Transverse colon (tissue), 4 donors: Measurements from ENCODE around the gene ACVR1B. TPM values are rescaled to one million over a fixed set of nuclear protein-coding genes. Genes with fewer than 3 reads are reported as not detected.
A peak's percentile ranks its signal among the peaks of the same experiment; 100 is the strongest.

Experiments
- DNase-seq: peaks from one replicate; pipeline ENCODE4 v3.0.0-alpha.2; 2019
- H3K27ac ChIP-seq, 4 donors: fragments of 200-600 bp; sonication (generic); 2 replicates each; pipeline ENCODE4 v1.5.1; 2016 to 2018; ENCODE audit warnings: inconsistent platforms in 4 of 4
- H3K27me3 ChIP-seq: fragments of 200-600 bp; sonication (generic); 2 replicates; pipeline ENCODE4 v1.5.1; 2017; ENCODE audit warnings: inconsistent platforms
- H3K36me3 ChIP-seq, 4 donors: fragments of 200-600 bp; sonication (generic); 2 replicates each; pipeline ENCODE4 v1.5.1; 2017 to 2019; ENCODE audit warnings: inconsistent platforms in 4 of 4
- H3K4me1 ChIP-seq, 4 donors: fragments of 200-600 bp; sonication (generic); 2 replicates each; pipeline ENCODE4 v1.5.1; 2017 to 2020; ENCODE audit warnings: inconsistent platforms in 4 of 4
- H3K4me3 ChIP-seq, 4 donors: fragments of 200-600 bp; sonication (generic); 1 replicate in 1 of 4; 2 replicates in 3 of 4; pipeline versions ENCODE4 v1.5.1 to v1.6.1; 2017 to 2019; ENCODE audit warnings: inconsistent platforms in 4 of 4
- H3K9me3 ChIP-seq, 2 donors: fragments of 200-600 bp; sonication (generic); 2 replicates each; pipeline ENCODE4 v1.5.1; 2017 to 2019; ENCODE audit warnings: inconsistent platforms in 2 of 2
- CTCF ChIP-seq, 5 experiments: fragments of 200-600 bp in 3 of 5; fragments of 450-650 bp in 2 of 5; sonication (generic) in 3 of 5; IDR thresholded peaks; 1 replicate in 2 of 5; 2 replicates in 3 of 5; pipeline ENCODE4 v1.5.1; 2016 to 2017; ENCODE audit warnings: antibody characterized with exemption in 5 of 5, inconsistent platforms in 3 of 5, mild to moderate bottlenecking in 2 of 5, moderate library complexity in 1 of 5
- EP300 ChIP-seq: sonication (generic); formaldehyde crosslinking; IDR thresholded peaks from one replicate; pipeline ENCODE4 v1.6.1; 2017; ENCODE audit warnings: antibody characterized with exemption, low read depth
- POLR2A ChIP-seq: fragments of 450-650 bp; IDR thresholded peaks from one replicate; pipeline ENCODE4 v1.6.1; 2016; ENCODE audit warnings: antibody characterized with exemption, mild to moderate bottlenecking, moderate library complexity
- POLR2AphosphoS5 ChIP-seq, 3 donors: sonication (generic); formaldehyde crosslinking; IDR thresholded peaks; one replicate each; pipeline ENCODE4 v1.6.1; 2016; ENCODE audit warnings: antibody characterized with exemption in 3 of 3
- WGBS, 2 donors: methylation state at CpG; one replicate each; pipeline ENCODE4 v1.1.5; 2018; ENCODE audit warnings: low coverage in 1 of 2; 5-methylcytosine and 5-hydroxymethylcytosine counted together
- in situ Hi-C, 4 donors: fragments of 200-750 bp; cut with MboI; loops; one replicate each; pipeline versions ENCODE4 v1.15.0 to v1.15.1; 2017; ENCODE audit warnings: low sequenced_read_pairs in 3 of 4, low pct_ligation_motif_present in 1 of 4, low pct_unique_long_range_greater_than_20kb in 1 of 4
- intact Hi-C: fragments of 100-400 bp; cut with DNase I; formaldehyde crosslinking; loops from one replicate; pipeline ENCODE4 v1.15.1; 2023; ENCODE audit warnings: low total_unique reads
- total RNA-seq, 4 donors: library from RNA; depleted of rRNA; stranded (reverse); fragments of >200 nt; gene quantifications; one replicate each; pipeline ENCODE4 v1.1.0, GENCODE V29; 2016

ACVR1B gene
- total RNA-seq, 4 donors from 2014 or later = 22.5 to 96.9 (median 68.7) TPM

GRCh38 chr12:51980051-51980808 is 28.7 kb downstream of the ACVR1B start:
- no peak overlapping the region for H3K4me3 ChIP-seq
- no peak overlapping the region for H3K27ac ChIP-seq
- H3K9me3 ChIP-seq = no peaks in the 10 kb centered on the region
- H3K4me1 ChIP-seq = peaks cover 0 to 4% (median 0%) of the 10 kb centered on the region in 4 donors
- 29 to 35% methylated on average over 4 to 7 of the region's 7 CpGs for whole genome bisulfite sequencing, 2 donors
- H3K27me3 ChIP-seq = no peaks in the 10 kb centered on the region
- H3K36me3 ChIP-seq = peaks cover 0 to 40% (median 18%) of the 10 kb centered on the region in 4 donors
- intact Hi-C loops = loop anchor here (2.0 to 5.0 kb wide), 2 partner anchors 57 to 93 kb away; partner anchors contain the start of gene ANKRD33
- TF ChIP-seq CTCF (IDR thresholded peaks at IDR 0.05) (peak; percentile 94 to 98 (median 96)), POLR2A (no peak), POLR2AphosphoS5 (IDR thresholded peaks at IDR 0.05) (no peak)
- DNase-seq = peak; percentile 72
- in situ Hi-C loops = loop anchor here in 1 of 4 donors (10.0 kb wide), 1 partner anchor 55 kb away; no protein-coding TSS in a partner anchor

GRCh38 chr12:51980809-51981127 is 29.3 kb downstream of the ACVR1B start:
- no peak for DNase-seq
- Histone ChIP-seq H3K27me3 (no peaks in the 10 kb centered on the region), H3K9me3 (no peaks in the 10 kb centered on the region), H3K36me3 (peaks cover 0 to 42% (median 19%) of the 10 kb centered on the region in 4 donors), H3K4me1 (peaks cover 0 to 4% (median 0%) of the 10 kb centered on the region in 4 donors), H3K27ac (no peak overlapping the region), H3K4me3 (no peak overlapping the region)
- WGBS, 2 donors = 70 to 76% methylated on average over 2 to 10 of the region's 10 CpGs
- TF ChIP-seq CTCF (IDR thresholded peaks at IDR 0.05) = no peak
- TF ChIP-seq POLR2AphosphoS5 (IDR thresholded peaks at IDR 0.05) = no peak
- TF ChIP-seq EP300 = no peak
- no peak for TF ChIP-seq POLR2A
- in situ Hi-C loops (loop anchor here in 1 of 4 donors (10.0 kb wide), 1 partner anchor 56 kb away; no protein-coding TSS in a partner anchor), intact Hi-C loops (loop anchor here (2.0 to 5.0 kb wide), 2 partner anchors 58 to 93 kb away; partner anchors contain the start of gene ANKRD33)

DNA sequence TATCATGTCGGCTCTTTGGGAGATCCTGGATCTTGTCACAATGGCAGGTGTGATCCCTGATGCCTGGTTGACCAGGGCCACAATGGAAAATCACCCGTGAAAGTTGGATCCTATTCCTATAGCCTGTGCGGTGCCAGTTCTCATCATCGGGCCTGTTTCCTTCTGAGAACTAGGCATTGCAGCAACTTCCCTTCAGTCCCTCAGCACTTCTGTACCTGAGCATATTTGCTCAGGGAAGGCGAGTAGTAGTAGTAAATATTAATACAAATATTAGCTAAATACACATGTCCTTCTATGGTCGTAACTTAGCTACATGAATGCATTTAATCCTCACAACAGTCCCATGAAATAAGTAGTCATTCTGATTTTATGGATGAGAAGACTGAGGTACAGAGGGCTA is 33.2 kb downstream of the ACVR1B start:
- intact Hi-C loops = loop anchor here (5.0 kb wide), 1 partner anchor 97 kb away; the partner anchor contains the start of gene ANKRD33
- H3K27ac ChIP-seq = no peak overlapping the region
- H3K27me3 ChIP-seq = no peaks in the 10 kb centered on the region
- no peak overlapping the region for H3K4me3 ChIP-seq
- WGBS, 2 donors = 68 to 79% methylated on average over 4 to 6 of the region's 6 CpGs
- H3K4me1 ChIP-seq = peaks cover 0 to 4% (median 0%) of the 10 kb centered on the region in 4 donors
- TF ChIP-seq EP300 (no peak), CTCF (IDR thresholded peaks at IDR 0.05) (no peak), POLR2AphosphoS5 (IDR thresholded peaks at IDR 0.05) (no peak), POLR2A (no peak)
- H3K36me3 ChIP-seq = peaks cover 0 to 64% (median 15%) of the 10 kb centered on the region in 4 donors
- in situ Hi-C loops = loop anchor here in 1 of 4 donors (10.0 kb wide), 1 partner anchor 60 kb away; no protein-coding TSS in a partner anchor
- no peak for DNase-seq
- no peaks in the 10 kb centered on the region for H3K9me3 ChIP-seq

- H3K4me1 ChIP-seq = peaks cover 0 to 4% (median 0%) of the 10 kb centered on the region in 4 donors
- H3K27ac ChIP-seq = no peak overlapping the region
- no peak overlapping the region for H3K4me3 ChIP-seq
- H3K27me3 ChIP-seq = no peaks in the 10 kb centered on the region
- in situ Hi-C loops = loop anchor here in 1 of 4 donors (10.0 kb wide), 1 partner anchor 60 kb away; no protein-coding TSS in a partner anchor
- intact Hi-C loops = no loop called here
- no peak for DNase-seq
- peaks cover 0 to 64% (median 15%) of the 10 kb centered on the region in 4 donors for H3K36me3 ChIP-seq
- no peaks in the 10 kb centered on the region for H3K9me3 ChIP-seq
- TF ChIP-seq POLR2AphosphoS5 (IDR thresholded peaks at IDR 0.05) = no peak
- TF ChIP-seq POLR2A = no peak
- no peak for TF ChIP-seq EP300
- TF ChIP-seq CTCF (IDR thresholded peaks at IDR 0.05) = no peak
- 82 to 85% methylated on average over 6 to 9 of the region's 9 CpGs for WGBS, 2 donors
Observed at GRCh38 chr12:51985154-51985835, 33.8 kb downstream of the ACVR1B start.
